AG10803 (cell line): Measurements from ENCODE around the gene FAM53A.

Experiments used
- DNase-seq: peaks from one replicate; pipeline ENCODE4 v3.0.0; 2010; ENCODE audit warnings: low read depth
- H3K4me3 ChIP-seq: 2 replicates; pipeline ENCODE4 v1.5.1; 2011; ENCODE audit warnings: mild to moderate bottlenecking, low read length, control low read depth
- TF ChIP-seq, protein P1 (sequence below): conservative IDR thresholded peaks from 2 replicates; pipeline ENCODE4 v1.5.1; 2011; ENCODE audit warnings: mild to moderate bottlenecking, low read length, control low read depth, inconsistent platforms

Gene FAM53A

DNA sequence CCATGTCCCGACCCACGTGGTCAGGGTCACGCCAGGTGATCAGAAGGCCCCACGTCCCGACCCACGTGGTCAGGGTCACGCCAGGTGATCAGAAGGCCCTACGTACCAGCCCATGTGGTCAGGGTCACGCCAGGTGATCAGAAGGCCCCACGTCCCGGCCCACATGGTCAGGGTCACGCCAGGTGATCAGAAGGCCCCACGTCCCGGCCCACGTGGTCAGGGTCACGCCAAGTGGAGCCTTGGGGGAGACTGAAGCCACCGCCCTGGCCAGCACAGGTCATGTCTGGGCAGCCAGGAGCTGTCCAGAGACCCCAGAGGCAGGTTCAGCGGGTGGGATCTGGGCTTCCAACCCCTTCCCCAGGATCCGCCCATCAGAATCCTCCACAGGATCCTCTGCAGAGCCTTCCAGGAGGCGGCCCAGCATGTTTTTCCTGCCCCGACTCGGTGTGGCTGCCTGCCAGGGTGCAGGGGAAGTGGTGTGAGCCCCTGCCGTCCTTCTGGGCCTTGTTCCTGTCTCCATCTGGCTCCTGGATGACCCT is 58.4 kb downstream of the FAM53A start:
- DNase-seq, result no peak
- no peak overlapping the region for H3K4me3 ChIP-seq
- TF ChIP-seq, protein P1, sequence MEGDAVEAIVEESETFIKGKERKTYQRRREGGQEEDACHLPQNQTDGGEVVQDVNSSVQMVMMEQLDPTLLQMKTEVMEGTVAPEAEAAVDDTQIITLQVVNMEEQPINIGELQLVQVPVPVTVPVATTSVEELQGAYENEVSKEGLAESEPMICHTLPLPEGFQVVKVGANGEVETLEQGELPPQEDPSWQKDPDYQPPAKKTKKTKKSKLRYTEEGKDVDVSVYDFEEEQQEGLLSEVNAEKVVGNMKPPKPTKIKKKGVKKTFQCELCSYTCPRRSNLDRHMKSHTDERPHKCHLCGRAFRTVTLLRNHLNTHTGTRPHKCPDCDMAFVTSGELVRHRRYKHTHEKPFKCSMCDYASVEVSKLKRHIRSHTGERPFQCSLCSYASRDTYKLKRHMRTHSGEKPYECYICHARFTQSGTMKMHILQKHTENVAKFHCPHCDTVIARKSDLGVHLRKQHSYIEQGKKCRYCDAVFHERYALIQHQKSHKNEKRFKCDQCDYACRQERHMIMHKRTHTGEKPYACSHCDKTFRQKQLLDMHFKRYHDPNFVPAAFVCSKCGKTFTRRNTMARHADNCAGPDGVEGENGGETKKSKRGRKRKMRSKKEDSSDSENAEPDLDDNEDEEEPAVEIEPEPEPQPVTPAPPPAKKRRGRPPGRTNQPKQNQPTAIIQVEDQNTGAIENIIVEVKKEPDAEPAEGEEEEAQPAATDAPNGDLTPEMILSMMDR, result no peak

DNA sequence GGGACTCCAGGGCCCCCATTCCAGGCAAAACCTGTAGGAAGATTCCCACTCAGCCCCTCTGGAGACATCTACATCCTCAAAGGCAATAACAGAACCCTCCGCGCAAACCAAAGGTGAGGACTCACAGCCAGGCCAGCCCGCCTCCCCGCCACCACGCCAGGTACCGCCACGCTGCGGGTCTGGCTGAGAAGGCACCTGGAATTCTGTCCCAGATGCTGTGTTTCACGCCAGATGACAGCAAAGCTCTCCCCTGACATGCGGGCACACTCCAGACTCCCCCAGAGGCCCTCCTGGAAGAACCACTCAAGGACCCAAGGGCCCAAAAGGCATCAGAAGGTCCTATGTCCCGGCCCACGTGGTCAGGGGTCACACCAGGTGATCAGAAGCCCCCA is 59.6 kb downstream of the FAM53A start:
- no peak overlapping the region for H3K4me3 ChIP-seq
- TF ChIP-seq, protein P1, result no peak
- no peak for DNase-seq

DNA sequence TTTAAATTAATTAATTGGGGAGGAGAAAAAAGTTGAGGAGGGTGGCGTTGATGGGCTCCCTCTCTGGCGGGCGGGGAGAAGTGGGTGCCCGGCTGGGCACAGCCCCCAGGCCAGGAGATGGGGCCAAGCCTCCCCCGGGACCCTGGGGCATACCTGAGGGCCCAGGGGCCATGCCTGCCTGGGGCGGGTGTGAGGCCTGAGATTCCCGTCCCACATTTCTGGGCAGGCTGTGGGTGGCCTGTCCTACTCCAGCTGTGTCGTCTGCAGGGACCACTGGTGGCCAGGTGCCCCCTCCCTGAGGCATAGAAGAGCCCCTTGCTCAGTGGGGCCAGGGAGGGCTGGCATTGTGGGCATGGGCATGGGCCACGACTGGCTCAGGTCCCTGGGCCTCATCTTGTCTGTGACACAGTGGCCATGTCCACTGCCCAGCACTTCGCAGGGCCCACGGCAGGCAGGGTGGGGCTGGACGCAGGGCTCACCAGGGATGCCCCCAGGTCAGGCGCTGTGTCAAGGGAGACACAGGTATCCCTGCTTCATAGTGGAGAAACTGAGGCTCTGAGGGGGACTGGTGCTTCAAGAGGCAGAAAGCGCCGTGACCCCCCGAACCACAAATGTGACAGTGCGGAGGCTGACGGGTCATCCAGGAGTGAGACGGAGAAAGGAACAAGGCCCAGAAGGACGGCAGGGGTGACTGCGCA is 60.1 kb downstream of the FAM53A start:
- no peak overlapping the region for H3K4me3 ChIP-seq
- TF ChIP-seq, protein P1, result no peak
- no peak for DNase-seq

DNA sequence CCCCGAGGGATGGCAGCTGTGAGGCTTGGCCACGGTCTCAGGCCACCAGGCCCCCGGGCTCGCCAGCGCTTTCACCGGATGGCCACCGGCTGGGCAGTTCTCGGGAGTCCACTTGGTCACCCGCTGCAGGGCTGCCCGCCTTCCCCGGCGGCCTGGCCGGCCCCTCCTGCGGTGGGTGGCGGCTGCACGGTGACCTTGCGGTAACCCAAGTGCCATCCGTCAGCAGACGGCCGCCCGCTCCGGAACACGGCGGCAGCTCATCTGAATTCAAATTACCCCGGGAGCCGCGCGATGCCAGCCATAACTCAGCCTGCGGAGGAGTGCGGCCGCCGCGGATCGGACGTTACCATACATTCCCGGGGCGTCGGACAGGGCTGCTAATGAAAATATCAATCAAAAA is 60.7 kb downstream of the FAM53A start:
- no peak for DNase-seq
- TF ChIP-seq, protein P1, result no peak
- H3K4me3 ChIP-seq, result no peak overlapping the region

DNA sequence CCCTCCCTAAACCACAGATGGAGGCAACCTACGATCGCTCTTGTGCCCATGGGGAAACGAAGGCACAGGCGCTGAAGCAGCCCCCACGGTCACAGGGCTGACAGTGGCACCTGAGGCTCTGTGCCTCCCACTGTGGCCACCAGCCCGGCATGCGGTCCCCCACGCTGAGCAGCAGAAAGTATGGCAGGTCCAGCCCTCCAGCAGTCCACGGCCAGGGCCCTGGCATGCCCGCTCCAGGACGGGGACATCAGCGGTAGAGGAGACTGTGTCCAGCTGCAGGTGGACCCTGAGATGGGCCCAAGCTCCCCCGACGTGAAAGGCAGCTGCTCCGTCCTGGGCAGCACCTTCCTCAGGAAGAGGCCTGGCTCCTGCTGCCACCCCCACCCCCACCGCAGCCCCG is 61.2 kb downstream of the FAM53A start:
- no peak for DNase-seq
- no peak overlapping the region for H3K4me3 ChIP-seq
- TF ChIP-seq, protein P1, result no peak

DNA sequence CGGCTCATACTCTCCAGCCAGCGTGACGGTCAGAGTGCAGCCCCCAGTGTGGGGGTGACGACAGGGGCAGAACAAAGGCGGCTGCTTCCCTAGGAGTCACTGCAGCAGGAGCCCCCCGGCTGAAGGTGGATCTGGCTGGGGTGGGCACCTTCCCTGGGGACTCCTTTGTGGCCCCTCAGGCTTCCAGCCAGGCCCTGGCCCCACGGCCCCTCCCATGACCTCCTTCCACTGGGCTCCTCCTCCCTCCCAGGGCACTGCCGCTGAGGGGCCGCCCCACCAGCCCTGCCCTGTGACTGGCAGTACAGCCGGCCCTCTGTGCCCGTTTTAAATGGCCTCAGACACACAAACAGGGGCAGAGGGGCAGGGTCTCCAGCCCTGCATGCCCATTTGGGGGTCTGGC is 61.9 kb downstream of the FAM53A start:
- H3K4me3 ChIP-seq, result no peak overlapping the region
- TF ChIP-seq, protein P1, result no peak
- DNase-seq, result no peak

DNA sequence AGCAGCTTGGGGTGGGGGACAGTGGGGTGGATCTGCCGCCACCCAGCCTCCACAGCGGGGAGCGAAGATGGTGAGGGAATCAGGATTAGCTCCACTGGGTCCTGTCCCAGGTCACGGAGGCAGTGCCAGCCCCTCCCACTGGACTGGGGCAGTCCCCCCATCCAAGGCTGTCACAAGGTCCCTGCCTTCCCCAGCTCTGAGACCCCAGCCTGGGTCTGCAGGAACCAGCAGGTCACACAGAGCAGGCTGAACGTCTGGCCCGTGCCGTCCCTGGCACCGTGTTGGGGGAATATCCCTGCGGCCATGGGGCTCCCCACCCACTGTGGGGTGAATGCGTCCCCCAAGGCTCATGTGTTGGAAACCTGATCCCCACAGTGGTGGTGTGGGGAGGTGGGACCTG is 62.6 kb downstream of the FAM53A start:
- no peak for DNase-seq
- TF ChIP-seq, protein P1, result no peak
- no peak overlapping the region for H3K4me3 ChIP-seq
